Urinary bladder (tissue), 4 donors: Measurements from ENCODE around the gene SNX30. TPM values are rescaled to one million over a fixed set of nuclear protein-coding genes. Genes with fewer than 3 reads are reported as not detected.
A peak's percentile ranks its signal among the peaks of the same experiment; 100 is the strongest.

Experiments used
- DNase-seq: peaks from one replicate; pipeline ENCODE4 v3.0.0-alpha.2; 2015; ENCODE audit errors: extremely low spot score
- H3K27ac ChIP-seq: one replicate; pipeline ENCODE4 v1.5.1; 2013; ENCODE audit warnings: low read depth, mild to moderate bottlenecking, moderate library complexity
- H3K36me3 ChIP-seq: one replicate; pipeline ENCODE4 v1.6.1; 2013; ENCODE audit warnings: mild to moderate bottlenecking, moderate library complexity; ENCODE audit not compliant: insufficient read depth
- H3K4me1 ChIP-seq: one replicate; pipeline ENCODE4 v1.6.1; 2013; ENCODE audit warnings: mild to moderate bottlenecking, moderate library complexity; ENCODE audit not compliant: insufficient read depth
- H3K4me3 ChIP-seq: one replicate; pipeline ENCODE4 v1.5.1; 2013; ENCODE audit warnings: low read depth, low read length
- WGBS: extraction: QIAGEN DNeasy Blood & Tissue Kit; methylation state at CpG from one replicate; pipeline ENCODE4 v1.1.7; 2013; 5-methylcytosine and 5-hydroxymethylcytosine counted together
- polyA plus RNA-seq: library from polyadenylated mRNA; stranded (reverse); fragments of 200-250 nt; gene quantifications from one replicate; pipeline ENCODE4 v1.2.3, GENCODE V29; 2013
- total RNA-seq: library from RNA; depleted of rRNA; stranded (reverse); fragments of >200 nt; gene quantifications from one replicate; pipeline ENCODE4 v1.2.3, GENCODE V29; 2014
- donor health status: healthy with polysubstance abuse.
- donor health status: healthy.

SNX30 gene
- total and polyA plus RNA-seq, 2 donors, result 4.5 to 20.7 TPM

GRCh38 chr9:112885324-112885723 is 134.8 kb downstream of the SNX30 start:
- no peak for DNase-seq
- Histone ChIP-seq H3K27ac (no peak overlapping the region), H3K4me3 (no peak overlapping the region), H3K36me3 (no peaks in the 10 kb centered on the region), H3K4me1 (peaks cover 2% of the 10 kb centered on the region)
- 84% methylated on average over 1 of the region's 1 CpG for WGBS

DNA sequence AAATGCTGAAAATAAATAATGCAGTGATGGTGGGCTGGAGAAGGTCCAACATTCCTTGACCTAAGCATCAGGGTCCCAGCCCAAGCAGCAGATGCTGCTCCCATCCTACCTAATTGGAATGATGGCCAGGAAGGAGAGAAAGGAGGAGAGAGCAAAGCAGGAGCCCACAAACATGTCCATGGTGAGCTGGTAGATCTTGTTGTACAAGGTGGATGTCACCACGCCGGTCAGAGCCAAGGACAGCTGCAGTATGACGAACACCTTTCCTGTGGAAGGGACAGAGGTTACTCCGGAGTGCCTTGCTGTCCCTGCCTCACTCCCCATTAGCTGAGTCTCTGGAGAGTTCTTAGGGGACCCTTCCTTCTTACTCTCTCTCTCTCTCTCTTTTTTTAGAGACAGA is 135.8 kb downstream of the SNX30 start:
- DNase-seq, result no peak
- no peak overlapping the region for H3K27ac ChIP-seq
- H3K4me1 ChIP-seq, result peaks cover 4% of the 10 kb centered on the region
- H3K36me3 ChIP-seq, result no peaks in the 10 kb centered on the region
- H3K4me3 ChIP-seq, result no peak overlapping the region
- WGBS, result 87% methylated on average over 4 of the region's 4 CpGs

- 59% methylated on average over 5 of the region's 5 CpGs for WGBS
- DNase-seq, result no peak
- Histone ChIP-seq H3K36me3 (no peaks in the 10 kb centered on the region), H3K4me3 (no peak overlapping the region), H3K27ac (no peak overlapping the region), H3K4me1 (peaks cover 4% of the 10 kb centered on the region)
Observed at GRCh38 chr9:112887381-112887780, 136.8 kb downstream of the SNX30 start.

DNA sequence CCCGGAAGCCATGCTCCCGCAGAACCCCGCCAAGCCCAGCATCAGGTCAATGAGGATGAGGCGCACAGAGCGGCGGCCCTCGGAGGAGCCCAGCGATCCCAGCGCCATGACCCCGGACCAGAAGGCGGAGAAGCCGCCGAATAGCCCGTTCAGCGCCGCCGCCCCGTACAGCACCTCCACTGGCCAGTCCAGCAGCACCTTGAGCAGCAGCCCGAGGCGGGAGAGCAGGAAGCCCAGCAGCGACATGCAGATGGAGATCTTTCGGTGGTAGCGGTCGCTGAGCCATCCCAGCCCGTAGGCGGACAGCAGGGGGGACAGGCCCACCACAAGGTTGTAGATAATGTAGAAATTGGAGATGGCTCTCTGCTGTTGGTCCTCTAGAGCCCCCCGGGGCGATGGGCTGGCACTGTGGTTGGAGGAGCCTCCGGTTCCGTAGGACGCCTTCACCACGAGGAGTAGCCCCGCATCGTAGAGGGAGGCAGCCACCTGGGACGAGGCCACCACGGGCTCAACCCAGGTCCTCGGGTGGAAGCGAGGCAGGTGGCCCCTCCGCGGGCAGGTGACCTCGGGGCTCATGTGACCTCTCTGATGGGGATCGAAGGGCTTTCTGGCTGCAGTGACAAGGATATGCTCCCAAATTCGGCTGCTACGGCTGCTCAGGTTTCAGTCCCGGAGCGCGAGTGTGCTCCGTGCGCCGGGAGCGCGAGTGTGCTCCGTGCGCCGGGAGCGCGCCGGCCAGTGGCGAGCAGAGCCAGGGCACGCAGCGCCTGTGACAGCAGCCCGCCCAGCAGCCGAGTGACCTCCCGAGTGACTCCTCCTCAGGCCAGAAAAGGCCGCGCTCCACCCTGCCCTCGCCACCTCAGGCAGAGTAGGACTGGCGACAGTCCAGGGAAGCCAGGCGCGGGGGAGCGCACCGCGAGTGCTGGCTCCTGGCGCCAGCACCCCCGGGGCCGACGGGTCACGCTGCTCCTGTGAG is 139.8 kb downstream of the SNX30 start, which contains the start of gene SLC46A2:
Gene SLC46A2, minus strand, starts transcription at position 771 of the 976 bp plus-strand sequence. Its CDS starts 195 bp downstream, at position 576.
- no peak for DNase-seq
- 16% methylated on average over 78 of the region's 78 CpGs for WGBS

GRCh38 chr9:112891521-112891920 is 141.0 kb downstream of the SNX30 start:
- 90% methylated on average over 3 of the region's 3 CpGs for WGBS
- H3K4me3 ChIP-seq, result no peak overlapping the region
- no peaks in the 10 kb centered on the region for H3K36me3 ChIP-seq
- peaks cover 2% of the 10 kb centered on the region for H3K4me1 ChIP-seq
- H3K27ac ChIP-seq, result no peak overlapping the region
- DNase-seq, result no peak

More for the DNA sequence above, 139.8 kb downstream of the SNX30 start, which contains the start of gene SLC46A2:
- Histone ChIP-seq H3K4me3 (peak within 1 kb of the TSS; percentile 38), H3K27ac (no peak within 1 kb of the TSS), H3K4me1 (peaks cover 4% of the 10 kb centered on the region), H3K36me3 (no peaks in the 10 kb centered on the region)

GRCh38 chr9:112892981-112893380 is 142.4 kb downstream of the SNX30 start:
- H3K4me3 ChIP-seq, result no peak overlapping the region
- no peaks in the 10 kb centered on the region for H3K36me3 ChIP-seq
- no peak overlapping the region for H3K27ac ChIP-seq
- DNase-seq, result no peak
- 82% methylated on average over 2 of the region's 2 CpGs for WGBS
- H3K4me1 ChIP-seq, result peaks cover 2% of the 10 kb centered on the region

GRCh38 chr9:112894041-112894440 is 143.5 kb downstream of the SNX30 start:
- Histone ChIP-seq H3K4me1 (peaks cover 2% of the 10 kb centered on the region), H3K36me3 (no peaks in the 10 kb centered on the region)
- 90% methylated on average over 1 of the region's 1 CpG for WGBS

DNA sequence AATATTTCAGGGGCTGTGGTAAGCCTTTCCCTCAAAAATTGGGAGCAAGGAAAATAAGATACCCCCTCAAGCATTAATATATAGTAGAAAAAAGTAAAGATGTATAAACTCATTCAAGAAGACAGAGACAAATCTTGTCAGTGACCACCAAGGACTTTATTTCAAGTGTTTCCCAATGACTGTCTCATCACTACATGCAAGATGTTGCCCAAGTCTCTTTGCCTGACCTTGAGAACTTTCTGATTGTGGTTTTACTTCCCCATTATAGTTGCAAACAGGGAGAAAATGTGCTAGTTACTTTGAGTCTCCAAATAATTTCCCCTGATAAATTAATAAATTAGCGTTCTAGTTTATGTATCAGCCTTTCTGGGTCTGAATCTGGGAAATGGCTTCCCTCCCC is 144.1 kb downstream of the SNX30 start:
- WGBS, result 87% methylated on average over 1 of the region's 1 CpG
- Histone ChIP-seq H3K4me1 (peaks cover 2% of the 10 kb centered on the region), H3K27ac (no peak overlapping the region), H3K36me3 (no peaks in the 10 kb centered on the region), H3K4me3 (no peak overlapping the region)
- DNase-seq, result no peak

More at GRCh38 chr9:112894041-112894440, 143.5 kb downstream of the SNX30 start:
- no peak overlapping the region for H3K4me3 ChIP-seq
- H3K27ac ChIP-seq, result no peak overlapping the region
- DNase-seq, result no peak

- 57% methylated on average over 3 of the region's 3 CpGs for WGBS
- DNase-seq, result no peak
- Histone ChIP-seq H3K36me3 (no peaks in the 10 kb centered on the region), H3K4me1 (no peaks in the 10 kb centered on the region), H3K4me3 (no peak overlapping the region), H3K27ac (no peak overlapping the region)
Observed at GRCh38 chr9:112896131-112896530, 145.6 kb downstream of the SNX30 start.

DNA sequence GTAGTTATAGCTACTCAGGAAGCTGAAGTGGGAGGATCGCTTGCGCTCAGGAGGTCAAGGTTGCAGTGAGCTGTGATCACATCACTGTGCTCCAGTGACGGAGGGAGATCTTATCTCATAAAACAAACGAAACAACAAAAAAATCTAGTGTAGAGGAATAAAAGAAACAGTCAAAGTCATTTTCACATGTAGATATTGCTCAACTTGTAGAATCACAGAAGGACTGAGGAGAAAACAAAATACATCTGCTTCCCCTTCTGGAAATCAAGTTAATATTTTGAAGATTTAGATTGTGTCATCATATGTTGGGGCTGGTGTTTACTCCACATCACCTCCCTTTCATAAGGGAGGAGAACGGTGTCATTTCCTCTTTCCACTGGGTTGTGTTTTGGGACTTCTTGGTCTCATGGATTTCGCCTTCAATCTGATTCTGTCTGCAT is 148.3 kb downstream of the SNX30 start:
- no peaks in the 10 kb centered on the region for H3K36me3 ChIP-seq
- 49% methylated on average over 6 of the region's 6 CpGs for WGBS
- H3K27ac ChIP-seq, result no peak overlapping the region

GRCh38 chr9:112900488-112900887 is 149.9 kb downstream of the SNX30 start:
- H3K4me3 ChIP-seq, result no peak overlapping the region
- no peak for DNase-seq
- WGBS, result 81% methylated on average over 4 of the region's 4 CpGs
- H3K4me1 ChIP-seq, result no peaks in the 10 kb centered on the region
- no peaks in the 10 kb centered on the region for H3K36me3 ChIP-seq
- H3K27ac ChIP-seq, result no peak overlapping the region

More for the DNA sequence above, 148.3 kb downstream of the SNX30 start:
- H3K4me1 ChIP-seq, result no peaks in the 10 kb centered on the region
- no peak for DNase-seq
- no peak overlapping the region for H3K4me3 ChIP-seq

- no peak overlapping the region for H3K27ac ChIP-seq
- no peak for DNase-seq
- 58% methylated on average over 1 of the region's 1 CpG for WGBS
Observed at GRCh38 chr9:112900901-112901300, 150.3 kb downstream of the SNX30 start.

GRCh38 chr9:112905084-112905483 is 154.5 kb downstream of the SNX30 start:
- Histone ChIP-seq H3K36me3 (no peaks in the 10 kb centered on the region), H3K27ac (no peak overlapping the region), H3K4me3 (no peak overlapping the region), H3K4me1 (no peaks in the 10 kb centered on the region)
- WGBS, result 36% methylated on average over 4 of the region's 4 CpGs
- no peak for DNase-seq

More at GRCh38 chr9:112900901-112901300, 150.3 kb downstream of the SNX30 start:
- no peaks in the 10 kb centered on the region for H3K36me3 ChIP-seq
- no peaks in the 10 kb centered on the region for H3K4me1 ChIP-seq
- no peak overlapping the region for H3K4me3 ChIP-seq

DNA sequence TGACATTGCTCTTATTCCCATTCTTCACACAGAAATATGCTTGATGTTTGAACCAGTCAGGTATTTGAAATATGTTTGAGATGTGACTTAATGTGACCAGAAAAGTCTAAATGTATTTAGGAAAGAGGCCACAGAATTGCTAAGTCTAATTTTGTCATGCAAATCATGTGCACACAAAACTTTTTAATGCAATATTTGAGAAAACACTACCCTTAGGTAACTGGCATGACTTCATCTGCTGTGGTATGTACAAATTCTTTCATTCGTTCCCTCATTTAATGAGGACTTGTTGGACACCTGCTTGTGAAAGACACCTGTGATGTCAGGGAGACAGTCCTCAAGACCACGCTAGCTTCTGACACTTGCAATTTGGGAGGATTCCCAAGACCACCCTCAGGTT is 161.2 kb downstream of the SNX30 start:
- Histone ChIP-seq H3K27ac (no peak overlapping the region), H3K4me3 (no peak overlapping the region), H3K4me1 (no peaks in the 10 kb centered on the region), H3K36me3 (no peaks in the 10 kb centered on the region)
- WGBS, result 61% methylated on average over 2 of the region's 2 CpGs
- no peak for DNase-seq
